HCT116 (cell line): ENCODE measurements around the gene CSF2RB. TPM values are rescaled to one million over a fixed set of nuclear protein-coding genes. Genes with fewer than 3 reads are reported as not detected.

Source experiments
- ATAC-seq: fragments of 200-7000 bp; cut with Tn5 transposase; 2 replicates; pipeline ENCODE4 v1.9.1; 2020; ENCODE audit warnings: mild to moderate bottlenecking, moderate library complexity
- BruUV-seq: library from RNA; stranded (reverse); fragments of 400-500 nt; replicated peaks from 2 replicates; lab custom pipeline; 2021; lab: Mats Ljungman, UMichigan
- CTCF ChIA-PET: fragments of 300-600 bp; sonication (Branson Sonifier 250); formaldehyde crosslinking; loops from one replicate; lab custom pipeline; 2021; ENCODE audit warnings: antibody characterized with exemption; lab: Charles Lee
- POLR2A ChIA-PET: fragments of 300-600, 350-600 bp; sonication (Branson Sonifier 250); formaldehyde crosslinking; loops from one replicate; lab custom pipeline; 2021; ENCODE audit warnings: antibody characterized with exemption; lab: Charles Lee
- RAD21 ChIA-PET, 2 experiments: fragments of 300-600 bp; sonication (Branson Sonifier 250); formaldehyde crosslinking; loops; one replicate each; lab custom pipeline; 2023; ENCODE audit warnings: low total read pairs in 2 of 2; ENCODE audit not compliant: uncharacterized antibody in 2 of 2, unreplicated experiment in 2 of 2, low non-redundant PET in 1 of 2; lab: Charles Lee
- DNase-seq: peaks from one replicate; pipeline ENCODE4 v3.0.0-alpha.2; 2010; ENCODE audit warnings: low read depth, low spot score
- H2AFZ ChIP-seq: fragments of 200-600 bp; shearing (Covaris generic), sonication (generic); 2 replicates; pipeline ENCODE4 v1.6.1; 2017; ENCODE audit warnings: low read depth, mixed run types, mixed read lengths, antibody characterized with exemption, low read length; ENCODE audit not compliant: poor library complexity, severe bottlenecking
- H3K27ac ChIP-seq: 2 replicates; pipeline ENCODE4 v1.5.1; 2012; ENCODE audit warnings: low read depth, low read length
- H3K27me3 ChIP-seq: fragments of 200-600 bp; sonication (generic); 2 replicates; pipeline ENCODE4 v1.6.1; 2016; ENCODE audit warnings: mixed run types, low read length, mixed read lengths; ENCODE audit not compliant: insufficient read depth
- H3K36me3 ChIP-seq, 2 experiments: fragments of 200-500 bp in 1 of 2; fragments of 200-600 bp in 1 of 2; sonication (Bioruptor generic) in 1 of 2; sonication (generic) in 1 of 2; 2 replicates each; pipeline versions ENCODE4 v1.5.1 to v1.6.1; 2014 to 2016; ENCODE audit warnings: low read length in 2 of 2, inconsistent platforms in 1 of 2, mixed read lengths in 1 of 2, mixed run types in 1 of 2; ENCODE audit not compliant: insufficient read depth in 2 of 2, control insufficient read depth in 1 of 2
- H3K4me1 ChIP-seq, 2 experiments: fragments of 200-600 bp in 1 of 2; sonication (generic) in 1 of 2; 2 replicates each; pipeline versions ENCODE4 v1.5.1 to v1.6.1; 2012 to 2017; ENCODE audit warnings: low read length in 2 of 2, inconsistent platforms in 1 of 2, mild to moderate bottlenecking in 1 of 2, mixed read lengths in 1 of 2, mixed run types in 1 of 2, moderate library complexity in 1 of 2; ENCODE audit not compliant: insufficient read depth in 2 of 2, control insufficient read depth in 1 of 2
- H3K4me2 ChIP-seq: fragments of 200-600 bp; sonication (generic); 2 replicates; pipeline ENCODE4 v1.6.1; 2017; ENCODE audit warnings: mixed run types, low read length, mixed read lengths
- H3K4me3 ChIP-seq, 2 experiments: fragments of 200-600 bp in 1 of 2; sonication (generic) in 1 of 2; replicated peaks in 1 of 2; 2 replicates each; pipeline ENCODE4 v1.5.1; 2011 to 2016; ENCODE audit warnings: low read length in 2 of 2, control low read depth in 1 of 2, low read depth in 1 of 2, mild to moderate bottlenecking in 1 of 2, mixed read lengths in 1 of 2, mixed run types in 1 of 2
- H3K79me2 ChIP-seq: fragments of 200-600 bp; sonication (generic); 2 replicates; pipeline ENCODE4 v1.6.1; 2017; ENCODE audit warnings: mild to moderate bottlenecking, mixed run types, low read length, moderate library complexity, mixed read lengths; ENCODE audit not compliant: insufficient read depth
- H3K9ac ChIP-seq: fragments of 200-600 bp; sonication (generic); 2 replicates; pipeline ENCODE4 v1.6.1; 2016; ENCODE audit warnings: low read length, mixed read lengths
- H3K9me2 ChIP-seq: fragments of 200-600 bp; sonication (generic), shearing (Covaris generic); 2 replicates; pipeline ENCODE4 v1.6.1; 2017; ENCODE audit warnings: mixed run types, mild to moderate bottlenecking, moderate library complexity; ENCODE audit not compliant: insufficient read depth
- H3K9me3 ChIP-seq, 2 experiments: fragments of 200-500 bp in 1 of 2; fragments of 200-600 bp in 1 of 2; sonication (Bioruptor generic) in 1 of 2; sonication (generic) in 1 of 2; 2 replicates each; pipeline ENCODE4 v1.6.1; 2014 to 2017; ENCODE audit warnings: low read length in 2 of 2, mixed read lengths in 2 of 2, inconsistent platforms in 1 of 2, low read depth in 1 of 2, mild to moderate bottlenecking in 1 of 2, mixed run types in 1 of 2, moderate library complexity in 1 of 2; ENCODE audit not compliant: control insufficient read depth in 1 of 2, insufficient read depth in 1 of 2
- H4K20me1 ChIP-seq: fragments of 200-600 bp; sonication (generic), shearing (Covaris generic); 2 replicates; pipeline ENCODE4 v1.6.1; 2017; ENCODE audit warnings: mixed run types, mild to moderate bottlenecking, moderate library complexity; ENCODE audit not compliant: insufficient read depth
- ATF3 ChIP-seq: IDR thresholded peaks from 2 replicates; pipeline ENCODE4 v1.6.1; 2012
- CBX3 ChIP-seq: IDR thresholded peaks from 2 replicates; pipeline ENCODE4 v1.6.1; 2012; ENCODE audit warnings: low read depth
- CEBPB ChIP-seq: IDR thresholded peaks from 2 replicates; pipeline ENCODE4 v1.6.1; 2012; ENCODE audit warnings: low read depth
- CTCF ChIP-seq, 3 experiments: fragments of 200-600 bp in 1 of 3; sonication (generic) in 1 of 3; IDR thresholded peaks in 2 of 3; conservative IDR thresholded peaks in 1 of 3; 2 replicates each; pipeline ENCODE4 v1.5.1; 2012 to 2017; ENCODE audit warnings: low read depth in 2 of 3, low read length in 2 of 3, antibody characterized with exemption in 1 of 3, borderline replicate concordance in 1 of 3, control low read depth in 1 of 3, mild to moderate bottlenecking in 1 of 3, mixed read lengths in 1 of 3, mixed run types in 1 of 3, moderate library complexity in 1 of 3; ENCODE audit not compliant: insufficient read depth in 1 of 3
- EGR1 ChIP-seq: IDR thresholded peaks from 2 replicates; pipeline ENCODE4 v1.6.1; 2012; ENCODE audit warnings: low read depth
- ELF1 ChIP-seq: IDR thresholded peaks from 2 replicates; pipeline ENCODE4 v1.6.1; 2012; ENCODE audit warnings: low read depth, borderline replicate concordance
- FOSL1 ChIP-seq: IDR thresholded peaks from 2 replicates; pipeline ENCODE4 v1.6.1; 2012; ENCODE audit warnings: low read depth
- JUND ChIP-seq: IDR thresholded peaks from 2 replicates; pipeline ENCODE4 v1.6.1; 2012
- POLR2A ChIP-seq: IDR thresholded peaks from 2 replicates; pipeline ENCODE4 v1.7.0; 2011; ENCODE audit warnings: borderline replicate concordance; ENCODE audit not compliant: insufficient read depth, insufficient read length; ENCODE audit errors: extremely low read depth
- POLR2AphosphoS5 ChIP-seq: IDR thresholded peaks from 2 replicates; pipeline ENCODE4 v1.6.1; 2011; ENCODE audit warnings: mild to moderate bottlenecking, low read depth, low read length, moderate library complexity
- RAD21 ChIP-seq: IDR thresholded peaks from 2 replicates; pipeline ENCODE4 v1.6.1; 2012; ENCODE audit warnings: low read depth, mild to moderate bottlenecking
- SRF ChIP-seq: IDR thresholded peaks from 2 replicates; pipeline ENCODE4 v1.6.1; 2012; ENCODE audit warnings: low read depth
- YY1 ChIP-seq: IDR thresholded peaks from 2 replicates; pipeline ENCODE4 v1.6.1; 2011; ENCODE audit warnings: low read length, low read depth, moderate library complexity, mild to moderate bottlenecking; ENCODE audit not compliant: insufficient replicate concordance; ENCODE audit errors: extremely low read depth
- intact Hi-C: fragments of 100-400 bp; cut with micrococcal nuclease; formaldehyde crosslinking; loops from 2 replicates; pipeline ENCODE4 v1.10.0; 2022
- total RNA-seq: library from RNA; stranded (reverse); gene quantifications from one replicate; pipeline ENCODE4 v1.2.1, GENCODE V29; 2021; ENCODE audit not compliant: unreplicated experiment

The CSF2RB gene
- total RNA-seq, 1 experiment from 2014 or later = 0.10 TPM

- Histone ChIP-seq H2AFZ (no peak overlapping the region), H4K20me1 (no peaks in the 10 kb centered on the region), H3K4me2 (no peak overlapping the region), H3K9me2 (no peaks in the 10 kb centered on the region), H3K27me3 (peaks cover 24% of the 10 kb centered on the region), H3K36me3 (no peaks in the 10 kb centered on the region), H3K9me3 (no peaks in the 10 kb centered on the region), H3K4me3 (no peak overlapping the region), H3K79me2 (no peaks in the 10 kb centered on the region), H3K9ac (no peak overlapping the region), H3K4me1 (no peaks in the 10 kb centered on the region), H3K27ac (no peak overlapping the region)
- ChIA-PET POLR2A (no interaction called here), CTCF (no interaction called here), RAD21 (no interaction called here)
- no TSS peak for BruUV-seq
- TF ChIP-seq ELF1 (no peak), CEBPB (no peak), YY1 (no peak), CTCF (IDR thresholded peaks at IDR 0.05 in 2 of 3, conservative IDR thresholded peaks at IDR 0.05 in 1 of 3; ENCODE audit: borderline replicate concordance in 1 of 3, insufficient read depth in 1 of 3, low read depth in 2 of 3, low read length in 2 of 3) (no peak), POLR2A (no peak), FOSL1 (no peak), RAD21 (no peak), JUND (no peak), EGR1 (no peak), ATF3 (no peak), POLR2AphosphoS5 (no peak), CBX3 (no peak), SRF (no peak)
- intact Hi-C loops = no loop called here
- DNase-seq = no peak
- ATAC-seq = no peak
Observed at GRCh38 chr22:36916034-36916433, 2.6 kb downstream of the CSF2RB start.
